Mononuclear cell (primary cell): ENCODE measurements around the gene HMCN2. TPM values are rescaled to one million over a fixed set of nuclear protein-coding genes. Genes with fewer than 3 reads are reported as not detected.
"Not testable (repeated sequence)": the region's sequence is repeated elsewhere in the genome, so short reads cannot be mapped to it uniquely, and the experiment has no call there.

Source experiments
- H3K27me3 ChIP-seq: 2 replicates; pipeline ENCODE4 v1.6.0; 2011; ENCODE audit warnings: low read length, control low read depth; ENCODE audit not compliant: insufficient read depth
- H3K4me1 ChIP-seq: 2 replicates; pipeline ENCODE4 v1.5.1; 2011; ENCODE audit warnings: mild to moderate bottlenecking, low read length, control low read depth; ENCODE audit not compliant: insufficient read depth
- H3K4me3 ChIP-seq: 2 replicates; pipeline ENCODE4 v1.5.1; 2011; ENCODE audit warnings: mild to moderate bottlenecking, low read length, moderate library complexity
- H3K9me3 ChIP-seq: 2 replicates; pipeline ENCODE4 v1.5.1; 2011; ENCODE audit warnings: low read depth, mild to moderate bottlenecking, control low read depth, low read length
- total RNA-seq: library from RNA; depleted of rRNA; stranded (reverse); fragments of >200 nt; gene quantifications from one replicate; pipeline ENCODE4 v1.2.3, GENCODE V29; 2012

HMCN2 gene
- total RNA-seq, 1 donor, result not detected

GRCh38 chr9:130387398-130387797 lies 121.8 kb downstream of the HMCN2 start:
- H3K9me3 ChIP-seq, result no peaks in the 10 kb centered on the region
- H3K4me3 ChIP-seq, result no peak overlapping the region
- no peaks in the 10 kb centered on the region for H3K27me3 ChIP-seq
- H3K4me1 ChIP-seq, result no peaks in the 10 kb centered on the region

- Histone ChIP-seq H3K4me3 (no peak overlapping the region), H3K4me1 (no peaks in the 10 kb centered on the region), H3K27me3 (no peaks in the 10 kb centered on the region), H3K9me3 (no peaks in the 10 kb centered on the region)
These were observed 122.3 kb downstream of the HMCN2 start for GRCh38 chr9:130387905-130388304.

- Histone ChIP-seq H3K4me3 (no peak overlapping the region), H3K27me3 (no peaks in the 10 kb centered on the region), H3K9me3 (no peaks in the 10 kb centered on the region), H3K4me1 (no peaks in the 10 kb centered on the region)
These were observed 124.8 kb downstream of the HMCN2 start for GRCh38 chr9:130390390-130390789.

GRCh38 chr9:130390986-130391385 lies 125.4 kb downstream of the HMCN2 start:
- no peaks in the 10 kb centered on the region for H3K4me1 ChIP-seq
- no peaks in the 10 kb centered on the region for H3K9me3 ChIP-seq
- H3K27me3 ChIP-seq, result no peaks in the 10 kb centered on the region
- H3K4me3 ChIP-seq, result no peak overlapping the region

GRCh38 chr9:130391866-130392265 lies 126.3 kb downstream of the HMCN2 start:
- H3K4me1 ChIP-seq, result no peaks in the 10 kb centered on the region
- H3K27me3 ChIP-seq, result no peaks in the 10 kb centered on the region
- no peak overlapping the region for H3K4me3 ChIP-seq
- no peaks in the 10 kb centered on the region for H3K9me3 ChIP-seq

- Histone ChIP-seq H3K4me1 (no peaks in the 10 kb centered on the region), H3K4me3 (no peak overlapping the region), H3K27me3 (no peaks in the 10 kb centered on the region), H3K9me3 (no peaks in the 10 kb centered on the region)
These were observed 128.1 kb downstream of the HMCN2 start for GRCh38 chr9:130393681-130394071.

- H3K9me3 ChIP-seq, result no peaks in the 10 kb centered on the region
- H3K27me3 ChIP-seq, result no peaks in the 10 kb centered on the region
- no peak overlapping the region for H3K4me3 ChIP-seq
- no peaks in the 10 kb centered on the region for H3K4me1 ChIP-seq
These were observed 128.8 kb downstream of the HMCN2 start for GRCh38 chr9:130394320-130394719.

GRCh38 chr9:130394814-130395470 lies 129.4 kb downstream of the HMCN2 start:
- Histone ChIP-seq H3K27me3 (no peaks in the 10 kb centered on the region), H3K4me1 (no peaks in the 10 kb centered on the region), H3K9me3 (no peaks in the 10 kb centered on the region), H3K4me3 (no peak overlapping the region)

- no peaks in the 10 kb centered on the region for H3K27me3 ChIP-seq
These were observed 130.4 kb downstream of the HMCN2 start for GRCh38 chr9:130395810-130396435.

GRCh38 chr9:130396581-130396980 lies 131.0 kb downstream of the HMCN2 start:
- Histone ChIP-seq H3K4me1 (no peaks in the 10 kb centered on the region), H3K27me3 (no peaks in the 10 kb centered on the region), H3K9me3 (no peaks in the 10 kb centered on the region), H3K4me3 (no peak overlapping the region)

More at GRCh38 chr9:130395810-130396435, 130.4 kb downstream of the HMCN2 start:
- Histone ChIP-seq H3K4me3 (no peak overlapping the region), H3K4me1 (no peaks in the 10 kb centered on the region), H3K9me3 (no peaks in the 10 kb centered on the region)

GRCh38 chr9:130398487-130399240 lies 133.1 kb downstream of the HMCN2 start:
- Histone ChIP-seq H3K4me3 (no peak overlapping the region), H3K27me3 (no peaks in the 10 kb centered on the region), H3K9me3 (no peaks in the 10 kb centered on the region), H3K4me1 (no peaks in the 10 kb centered on the region)

GRCh38 chr9:130399768-130400167 lies 134.2 kb downstream of the HMCN2 start:
- Histone ChIP-seq H3K9me3 (no peaks in the 10 kb centered on the region), H3K27me3 (no peaks in the 10 kb centered on the region), H3K4me1 (no peaks in the 10 kb centered on the region), H3K4me3 (no peak overlapping the region)

- no peaks in the 10 kb centered on the region for H3K4me1 ChIP-seq
- no peak overlapping the region for H3K4me3 ChIP-seq
- H3K27me3 ChIP-seq, result no peaks in the 10 kb centered on the region
- H3K9me3 ChIP-seq, result no peaks in the 10 kb centered on the region
These were observed 135.3 kb downstream of the HMCN2 start for GRCh38 chr9:130400870-130401269.

- H3K4me3 ChIP-seq, H3K4me1 ChIP-seq, H3K27me3 ChIP-seq, H3K9me3 ChIP-seq: not testable (repeated sequence)
These were observed 136.2 kb downstream of the HMCN2 start for GRCh38 chr9:130401742-130402141.

- no peaks in the 10 kb centered on the region for H3K4me1 ChIP-seq
- no peaks in the 10 kb centered on the region for H3K27me3 ChIP-seq
- no peak overlapping the region for H3K4me3 ChIP-seq
- no peaks in the 10 kb centered on the region for H3K9me3 ChIP-seq
These were observed 136.7 kb downstream of the HMCN2 start for GRCh38 chr9:130402243-130402642.
